HL-60 (cell line): ENCODE measurements around the gene RAI2.

Experiments used
- GABPA ChIP-seq: IDR thresholded peaks from 2 replicates; pipeline ENCODE4 v1.6.1; 2012; ENCODE audit warnings: low read depth
- TF ChIP-seq, protein P1 (sequence below): IDR thresholded peaks from one replicate; pipeline ENCODE4 v1.5.1; 2011; ENCODE audit warnings: low read length, control low read depth, inconsistent platforms; ENCODE audit not compliant: insufficient read depth

DNA sequence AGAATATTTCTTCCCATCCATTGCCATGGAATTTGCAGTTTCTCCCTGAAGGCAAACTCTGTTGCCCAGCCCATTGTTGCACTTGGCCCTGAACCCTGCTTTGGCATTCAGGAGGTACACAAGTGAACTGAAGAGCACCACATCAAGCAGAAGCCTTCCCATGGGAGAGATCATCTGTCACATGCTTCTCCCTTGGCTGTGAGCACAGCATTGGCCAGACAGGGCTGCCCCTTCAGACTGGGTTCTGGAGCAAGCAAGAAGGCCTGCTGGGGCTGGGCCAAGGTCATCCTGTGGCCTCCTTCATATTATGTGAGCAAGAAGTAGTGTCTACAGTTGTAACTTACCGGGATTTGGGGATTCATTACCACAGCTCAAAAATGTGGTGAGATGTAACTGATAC, 101.1 kb downstream of the RAI2 start:
- TF ChIP-seq, protein P1, sequence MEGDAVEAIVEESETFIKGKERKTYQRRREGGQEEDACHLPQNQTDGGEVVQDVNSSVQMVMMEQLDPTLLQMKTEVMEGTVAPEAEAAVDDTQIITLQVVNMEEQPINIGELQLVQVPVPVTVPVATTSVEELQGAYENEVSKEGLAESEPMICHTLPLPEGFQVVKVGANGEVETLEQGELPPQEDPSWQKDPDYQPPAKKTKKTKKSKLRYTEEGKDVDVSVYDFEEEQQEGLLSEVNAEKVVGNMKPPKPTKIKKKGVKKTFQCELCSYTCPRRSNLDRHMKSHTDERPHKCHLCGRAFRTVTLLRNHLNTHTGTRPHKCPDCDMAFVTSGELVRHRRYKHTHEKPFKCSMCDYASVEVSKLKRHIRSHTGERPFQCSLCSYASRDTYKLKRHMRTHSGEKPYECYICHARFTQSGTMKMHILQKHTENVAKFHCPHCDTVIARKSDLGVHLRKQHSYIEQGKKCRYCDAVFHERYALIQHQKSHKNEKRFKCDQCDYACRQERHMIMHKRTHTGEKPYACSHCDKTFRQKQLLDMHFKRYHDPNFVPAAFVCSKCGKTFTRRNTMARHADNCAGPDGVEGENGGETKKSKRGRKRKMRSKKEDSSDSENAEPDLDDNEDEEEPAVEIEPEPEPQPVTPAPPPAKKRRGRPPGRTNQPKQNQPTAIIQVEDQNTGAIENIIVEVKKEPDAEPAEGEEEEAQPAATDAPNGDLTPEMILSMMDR = no peak
- TF ChIP-seq GABPA = no peak
